ENCODE measurements around the gene MED12L.
"Not testable (repeated sequence)": the region's sequence is repeated elsewhere in the genome, so short reads cannot be mapped to it uniquely, and the experiment has no call there.

MED12L gene

DNA sequence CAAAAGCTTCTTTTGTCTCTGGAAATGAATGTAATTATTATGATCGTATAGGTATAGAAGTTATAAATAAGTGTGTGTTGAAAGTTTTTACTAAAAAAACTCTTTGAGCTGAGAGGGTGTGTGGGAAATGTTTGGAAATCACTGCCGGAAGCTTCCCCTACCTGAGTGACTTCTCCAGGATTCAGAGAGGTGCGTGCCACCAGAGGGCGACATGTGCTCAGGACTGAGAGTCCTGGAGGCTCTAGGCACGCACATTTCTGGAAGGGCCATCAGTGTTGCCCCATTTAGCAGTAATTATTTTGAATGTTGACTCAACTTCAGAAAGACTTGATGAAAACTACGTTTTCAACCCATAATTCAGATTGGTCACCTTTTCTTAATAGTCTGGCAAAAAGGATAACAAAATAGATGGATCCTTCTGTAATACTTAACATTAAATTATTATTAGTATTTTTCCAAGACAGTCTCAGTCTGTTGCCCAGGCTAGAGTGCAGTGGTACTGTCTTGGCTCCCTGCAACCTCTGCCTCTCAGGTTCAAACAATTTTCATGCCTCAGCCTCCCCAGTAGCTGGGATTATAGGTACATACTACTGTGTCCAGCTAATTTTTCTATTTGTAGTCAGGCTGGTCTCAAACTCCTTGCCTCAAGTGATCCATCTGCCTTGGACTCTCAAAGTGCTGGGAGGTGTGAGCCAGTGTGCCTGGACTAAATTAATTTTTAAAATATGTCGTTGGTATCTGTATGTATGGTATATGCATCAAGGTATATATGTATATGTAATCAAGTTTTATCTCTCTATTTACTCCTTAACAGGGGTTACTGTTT lies 83.0 kb downstream of the MED12L start:
- H3K4me3 ChIP-seq (replicated peaks; ENCODE audit: low read depth, low read length): no peak overlapping the region
- TF ChIP-seq, protein P1, sequence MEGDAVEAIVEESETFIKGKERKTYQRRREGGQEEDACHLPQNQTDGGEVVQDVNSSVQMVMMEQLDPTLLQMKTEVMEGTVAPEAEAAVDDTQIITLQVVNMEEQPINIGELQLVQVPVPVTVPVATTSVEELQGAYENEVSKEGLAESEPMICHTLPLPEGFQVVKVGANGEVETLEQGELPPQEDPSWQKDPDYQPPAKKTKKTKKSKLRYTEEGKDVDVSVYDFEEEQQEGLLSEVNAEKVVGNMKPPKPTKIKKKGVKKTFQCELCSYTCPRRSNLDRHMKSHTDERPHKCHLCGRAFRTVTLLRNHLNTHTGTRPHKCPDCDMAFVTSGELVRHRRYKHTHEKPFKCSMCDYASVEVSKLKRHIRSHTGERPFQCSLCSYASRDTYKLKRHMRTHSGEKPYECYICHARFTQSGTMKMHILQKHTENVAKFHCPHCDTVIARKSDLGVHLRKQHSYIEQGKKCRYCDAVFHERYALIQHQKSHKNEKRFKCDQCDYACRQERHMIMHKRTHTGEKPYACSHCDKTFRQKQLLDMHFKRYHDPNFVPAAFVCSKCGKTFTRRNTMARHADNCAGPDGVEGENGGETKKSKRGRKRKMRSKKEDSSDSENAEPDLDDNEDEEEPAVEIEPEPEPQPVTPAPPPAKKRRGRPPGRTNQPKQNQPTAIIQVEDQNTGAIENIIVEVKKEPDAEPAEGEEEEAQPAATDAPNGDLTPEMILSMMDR (IDR thresholded peaks at IDR 0.05; ENCODE audit: low read depth, low read length, missing control alignments): peak; percentile 90
- no peak for DNase-seq (ENCODE audit: extremely low read depth, low read depth)

DNA sequence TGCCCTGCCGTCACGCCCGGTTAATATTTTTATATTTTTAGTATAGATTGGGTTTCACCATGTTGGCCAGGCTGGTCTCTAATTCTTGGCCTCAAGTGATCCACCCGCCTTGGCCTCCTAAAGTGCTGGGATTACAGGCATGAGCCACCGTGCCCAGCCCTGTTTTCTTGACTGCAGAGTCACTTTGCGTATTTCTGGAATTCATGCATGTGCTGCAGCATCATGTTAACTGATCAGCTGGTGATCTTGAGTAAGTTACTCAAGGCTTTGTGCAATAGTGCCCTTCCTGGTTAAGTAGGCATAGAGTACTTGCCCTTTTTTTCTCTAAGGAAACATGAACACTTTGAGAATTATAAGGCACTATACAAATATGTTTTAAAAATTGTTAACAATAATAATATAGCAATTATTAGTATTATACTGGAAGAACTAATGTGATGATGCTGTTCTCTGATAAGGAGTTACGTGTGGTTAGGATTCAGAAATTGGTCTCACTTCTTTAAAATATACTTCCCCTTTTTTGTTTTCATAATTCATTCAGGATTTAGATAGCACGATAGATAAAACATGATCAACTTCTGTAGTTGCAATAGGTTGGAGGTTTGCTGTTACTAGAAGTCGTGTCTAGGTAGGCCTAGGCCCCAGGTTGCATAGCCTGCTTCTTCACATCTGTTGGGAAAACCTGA lies 83.9 kb downstream of the MED12L start:
- no peak for DNase-seq (ENCODE audit: extremely low read depth, low read depth)
- TF ChIP-seq, protein P1 (IDR thresholded peaks at IDR 0.05; ENCODE audit: low read depth, low read length, missing control alignments): no peak
- no peak overlapping the region for H3K4me3 ChIP-seq (replicated peaks; ENCODE audit: low read depth, low read length)

DNA sequence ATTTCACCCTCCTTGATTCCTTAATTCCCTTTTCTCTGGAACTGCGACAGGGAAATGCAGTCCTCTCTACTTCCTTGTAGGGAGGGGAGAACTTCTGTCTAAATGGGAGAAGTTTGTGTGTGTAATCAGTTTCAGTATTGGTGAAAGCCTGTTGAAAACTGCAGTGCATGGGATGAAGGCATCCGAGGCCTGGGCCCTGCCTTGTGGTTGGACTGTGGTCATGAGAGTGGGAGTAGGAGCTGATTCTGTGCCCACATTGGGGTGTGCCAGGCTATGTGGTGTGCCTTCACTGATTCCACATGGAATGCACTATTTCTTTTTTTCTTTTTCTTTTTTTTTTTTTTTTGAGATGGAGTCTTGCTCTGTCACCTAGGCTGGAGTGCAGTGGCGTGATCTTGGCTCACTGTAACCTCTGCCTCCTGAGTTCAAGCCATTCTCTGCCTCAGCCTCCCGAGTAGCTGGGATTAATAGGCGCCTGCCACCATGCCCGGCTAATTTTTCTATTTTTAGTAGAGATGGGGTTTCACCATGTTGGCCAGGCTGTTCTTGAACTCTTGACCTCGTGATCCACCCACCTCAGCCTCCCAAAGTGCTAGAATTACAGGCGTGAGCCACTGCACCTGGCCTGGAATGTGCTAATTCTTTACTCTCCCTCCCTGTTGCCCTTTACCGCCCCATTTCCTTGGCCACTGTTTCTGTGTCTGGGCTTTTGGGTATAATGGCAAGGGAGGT lies 84.7 kb downstream of the MED12L start:
- not testable (repeated sequence) for DNase-seq (ENCODE audit: extremely low read depth, low read depth); H3K4me3 ChIP-seq (replicated peaks; ENCODE audit: low read depth, low read length)

DNA sequence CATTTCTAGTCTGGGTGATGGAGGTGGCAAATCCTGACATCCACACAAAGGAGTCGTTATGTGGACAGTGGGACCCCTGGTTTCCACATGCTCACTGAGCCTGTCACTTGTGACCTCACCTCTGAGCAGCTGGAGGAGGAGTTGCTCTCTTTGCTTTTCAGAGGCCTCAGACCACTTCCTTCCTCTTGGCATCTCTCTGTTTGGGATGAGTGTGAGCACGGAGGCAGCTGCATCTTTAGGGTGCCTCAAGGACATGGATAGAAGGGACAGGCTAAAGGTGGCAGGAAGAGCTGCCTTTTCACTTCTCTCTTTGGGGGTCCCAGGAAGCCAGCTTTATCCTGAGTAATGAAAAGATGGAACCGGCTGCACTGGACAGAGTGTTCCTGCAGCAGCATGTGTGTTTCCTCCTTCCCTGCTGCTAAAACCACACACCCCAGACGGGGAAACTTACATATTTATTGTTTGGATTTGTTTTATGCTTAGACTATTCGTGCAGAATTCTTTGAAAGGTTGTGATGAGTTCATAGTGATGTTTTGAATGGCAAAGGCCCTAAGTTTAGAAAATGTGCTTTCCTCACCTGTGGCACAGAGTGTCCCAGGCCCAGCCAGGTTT lies 85.8 kb downstream of the MED12L start:
- DNase-seq (ENCODE audit: extremely low read depth, low read depth): no peak
- TF ChIP-seq, protein P1 (IDR thresholded peaks at IDR 0.05; ENCODE audit: low read depth, low read length, missing control alignments): no peak
- H3K4me3 ChIP-seq (replicated peaks; ENCODE audit: low read depth, low read length): no peak overlapping the region

DNA sequence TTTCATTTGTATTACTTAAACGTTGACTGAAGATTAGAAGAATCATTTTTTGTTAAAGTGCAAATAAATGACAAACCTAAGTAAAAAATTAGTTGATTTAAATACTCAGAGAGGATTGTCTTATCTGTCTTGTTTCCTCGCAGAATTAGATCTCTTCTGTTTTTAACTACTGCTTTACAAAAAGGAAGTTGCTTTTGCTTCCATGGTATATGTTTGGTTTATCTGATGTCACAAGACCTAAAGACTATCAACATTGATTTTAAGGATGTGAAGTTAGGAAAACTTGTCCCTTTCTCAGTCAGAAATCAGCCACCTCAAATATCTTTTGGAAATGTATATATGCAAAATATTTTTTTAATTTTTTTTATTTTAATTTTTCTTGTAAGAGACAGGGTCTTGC lies 88.9 kb downstream of the MED12L start:
- DNase-seq (ENCODE audit: extremely low read depth, low read depth): no peak
- H3K4me3 ChIP-seq (replicated peaks; ENCODE audit: low read depth, low read length): no peak overlapping the region
- TF ChIP-seq, protein P1 (IDR thresholded peaks at IDR 0.05; ENCODE audit: low read depth, low read length, missing control alignments): no peak

DNA sequence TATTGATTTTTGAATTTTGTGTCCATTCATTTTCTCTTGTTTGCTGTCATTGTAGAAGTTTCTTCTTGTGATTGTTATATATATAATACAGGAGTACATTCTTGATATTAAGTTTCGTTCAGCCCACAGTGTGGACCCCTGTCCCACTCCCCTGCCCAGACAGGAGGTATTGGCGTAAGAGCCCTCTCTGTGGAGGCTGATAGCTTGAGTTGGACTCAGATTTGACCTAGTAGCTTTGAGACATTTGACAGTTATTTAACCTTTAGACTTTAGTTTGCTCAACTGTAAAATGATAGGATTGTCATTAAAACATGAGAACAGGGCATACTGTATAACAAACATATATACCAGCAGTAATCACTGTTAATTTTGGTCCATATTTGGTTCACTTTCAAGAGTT lies 90.5 kb downstream of the MED12L start:
- H3K4me3 ChIP-seq (replicated peaks; ENCODE audit: low read depth, low read length): no peak overlapping the region
- TF ChIP-seq, protein P1 (IDR thresholded peaks at IDR 0.05; ENCODE audit: low read depth, low read length, missing control alignments): no peak
- no peak for DNase-seq (ENCODE audit: extremely low read depth, low read depth)
